Kidney epithelial cell (primary cell): ENCODE data around the gene EML2. TPM values are rescaled to one million over a fixed set of nuclear protein-coding genes. Genes with fewer than 3 reads are reported as not detected.
"Not testable (repeated sequence)": the region's sequence is repeated elsewhere in the genome, so short reads cannot be mapped to it uniquely, and the experiment has no call there.

Source experiments
- DNase-seq: peaks from one replicate; pipeline ENCODE4 v3.0.0-alpha.2; 2010; ENCODE audit warnings: low read depth
- H3K27me3 ChIP-seq: 2 replicates; pipeline ENCODE4 v1.6.0; 2011; ENCODE audit warnings: low read length; ENCODE audit not compliant: control insufficient read depth, insufficient read depth
- H3K36me3 ChIP-seq: 2 replicates; pipeline ENCODE4 v1.5.1; 2011; ENCODE audit warnings: low read length; ENCODE audit not compliant: control insufficient read depth, insufficient read depth
- H3K4me3 ChIP-seq: 2 replicates; pipeline ENCODE4 v1.5.1; 2011; ENCODE audit warnings: low read depth, mild to moderate bottlenecking, control low read depth, low read length
- total RNA-seq: library from RNA; depleted of rRNA; stranded (reverse); fragments of >200 nt; gene quantifications from 2 replicates; pipeline ENCODE4 v1.2.3, GENCODE V29; 2015
- TF ChIP-seq, protein P1 (sequence below): IDR thresholded peaks from 2 replicates; pipeline ENCODE4 v1.5.1; 2011; ENCODE audit warnings: mild to moderate bottlenecking, moderate library complexity, low read length, control low read depth, inconsistent platforms; ENCODE audit not compliant: insufficient read depth, poor library complexity, severe bottlenecking

The EML2 gene
- total RNA-seq, 1 donor from 2014 or later, result 30.7 TPM

DNA sequence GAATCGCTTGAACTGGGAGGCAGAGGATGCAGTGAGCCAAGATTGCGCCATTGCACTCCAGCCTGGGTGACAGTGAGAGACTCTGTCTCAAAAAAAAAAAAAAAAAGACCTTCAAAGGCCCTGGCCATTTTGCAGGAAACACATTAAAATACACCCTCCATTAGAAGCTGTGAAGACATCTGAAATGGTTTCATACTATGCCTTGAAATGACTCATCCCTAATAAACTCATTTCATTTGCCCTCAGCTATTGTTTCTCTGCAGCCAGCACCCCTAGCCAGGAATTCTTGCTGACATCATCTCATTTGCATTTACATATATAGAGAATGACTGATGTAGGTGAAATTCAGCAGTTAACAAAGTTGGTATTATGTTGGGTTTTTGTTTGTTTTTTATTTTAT lies 8.7 kb downstream of the EML2 start:
- no peaks in the 10 kb centered on the region for H3K36me3 ChIP-seq
- TF ChIP-seq, protein P1, sequence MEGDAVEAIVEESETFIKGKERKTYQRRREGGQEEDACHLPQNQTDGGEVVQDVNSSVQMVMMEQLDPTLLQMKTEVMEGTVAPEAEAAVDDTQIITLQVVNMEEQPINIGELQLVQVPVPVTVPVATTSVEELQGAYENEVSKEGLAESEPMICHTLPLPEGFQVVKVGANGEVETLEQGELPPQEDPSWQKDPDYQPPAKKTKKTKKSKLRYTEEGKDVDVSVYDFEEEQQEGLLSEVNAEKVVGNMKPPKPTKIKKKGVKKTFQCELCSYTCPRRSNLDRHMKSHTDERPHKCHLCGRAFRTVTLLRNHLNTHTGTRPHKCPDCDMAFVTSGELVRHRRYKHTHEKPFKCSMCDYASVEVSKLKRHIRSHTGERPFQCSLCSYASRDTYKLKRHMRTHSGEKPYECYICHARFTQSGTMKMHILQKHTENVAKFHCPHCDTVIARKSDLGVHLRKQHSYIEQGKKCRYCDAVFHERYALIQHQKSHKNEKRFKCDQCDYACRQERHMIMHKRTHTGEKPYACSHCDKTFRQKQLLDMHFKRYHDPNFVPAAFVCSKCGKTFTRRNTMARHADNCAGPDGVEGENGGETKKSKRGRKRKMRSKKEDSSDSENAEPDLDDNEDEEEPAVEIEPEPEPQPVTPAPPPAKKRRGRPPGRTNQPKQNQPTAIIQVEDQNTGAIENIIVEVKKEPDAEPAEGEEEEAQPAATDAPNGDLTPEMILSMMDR, result no peak
- DNase-seq, result peak; percentile 87
- no peaks in the 10 kb centered on the region for H3K27me3 ChIP-seq
- no peak overlapping the region for H3K4me3 ChIP-seq

DNA sequence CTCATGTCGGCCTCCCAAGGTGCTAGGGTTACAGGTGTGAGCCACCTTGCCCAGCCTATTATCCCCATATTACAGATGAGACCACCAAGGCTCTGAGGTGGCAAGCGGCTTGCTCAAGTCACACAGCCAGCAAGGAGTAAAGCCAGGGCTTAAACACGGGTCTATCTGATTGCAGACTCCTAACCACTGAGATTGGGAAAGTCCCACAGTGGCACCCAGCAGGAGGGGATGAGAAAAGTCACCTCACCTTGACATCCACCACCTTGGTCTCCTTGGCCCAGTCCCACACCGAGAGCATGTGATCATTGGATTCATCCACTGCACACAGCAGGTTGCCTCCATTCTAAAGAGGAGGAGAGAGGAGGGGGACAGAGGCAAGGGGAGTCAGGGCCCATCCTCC lies 9.5 kb downstream of the EML2 start:
- H3K27me3 ChIP-seq, result no peaks in the 10 kb centered on the region
- H3K36me3 ChIP-seq, result peaks cover under 1% of the 10 kb centered on the region
- no peak for DNase-seq
- H3K4me3 ChIP-seq, result no peak overlapping the region
- TF ChIP-seq, protein P1, result no peak

DNA sequence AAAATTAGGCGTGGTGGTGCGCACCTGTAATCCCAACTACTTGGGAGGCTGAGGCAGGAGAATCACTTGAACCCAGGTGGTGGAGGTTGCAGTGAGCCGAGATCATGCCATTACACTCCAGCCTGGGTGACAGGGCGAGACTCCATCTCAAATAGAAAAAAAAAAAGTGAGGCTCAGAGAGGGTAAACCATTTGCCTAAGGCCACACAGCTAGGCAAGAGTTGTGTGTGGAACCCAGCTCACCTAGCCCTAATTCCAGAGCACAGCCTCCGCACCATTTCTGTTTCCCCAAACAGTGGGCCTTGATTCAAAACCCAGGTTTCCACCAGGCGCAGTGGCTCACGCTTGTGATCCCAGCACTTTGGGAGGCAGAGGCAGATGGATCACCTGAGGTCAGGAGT lies 11.0 kb downstream of the EML2 start:
- not testable (repeated sequence) for DNase-seq, H3K4me3 ChIP-seq, H3K27me3 ChIP-seq, H3K36me3 ChIP-seq

- no peak for DNase-seq
- Histone ChIP-seq H3K36me3 (peaks cover 2% of the 10 kb centered on the region), H3K4me3 (no peak overlapping the region), H3K27me3 (no peaks in the 10 kb centered on the region)
- TF ChIP-seq, protein P1, result no peak
Observed at GRCh38 chr19:45623984-45624383, 15.2 kb downstream of the EML2 start.

- Histone ChIP-seq H3K36me3 (peaks cover 3% of the 10 kb centered on the region), H3K4me3 (no peak overlapping the region), H3K27me3 (no peaks in the 10 kb centered on the region)
- no peak for DNase-seq
- TF ChIP-seq, protein P1, result no peak
Observed at GRCh38 chr19:45621976-45622503, 17.2 kb downstream of the EML2 start.

- no peak for DNase-seq
- Histone ChIP-seq H3K4me3 (no peak overlapping the region), H3K36me3 (peaks cover 6% of the 10 kb centered on the region), H3K27me3 (no peaks in the 10 kb centered on the region)
- TF ChIP-seq, protein P1, result no peak
Observed at GRCh38 chr19:45621389-45621788, 17.8 kb downstream of the EML2 start.
